Spleen (tissue), 11 donors: Measurements from ENCODE around the gene PIGO. TPM values are rescaled to one million over a fixed set of nuclear protein-coding genes. Genes with fewer than 3 reads are reported as not detected.

Experiments
- DNase-seq: peaks from one replicate; pipeline ENCODE4 v3.0.0-alpha.2; 2020
- H3K27ac ChIP-seq, 8 donors: fragments of 200-600 bp; sonication (generic) in 7 of 8; 1 replicate in 4 of 8; 2 replicates in 4 of 8; pipeline versions ENCODE4 v1.5.0 to v1.8.0; 2016 to 2021; ENCODE audit warnings: inconsistent platforms in 4 of 8, mild to moderate bottlenecking in 4 of 8, moderate library complexity in 1 of 8
- H3K27me3 ChIP-seq, 7 donors: fragments of 200-600 bp; sonication (generic) in 6 of 7; replicated peaks in 1 of 7; 1 replicate in 4 of 7; 2 replicates in 3 of 7; pipeline versions ENCODE4 v1.5.0 to v1.8.0; 2016 to 2021; ENCODE audit warnings: inconsistent platforms in 3 of 7, mild to moderate bottlenecking in 1 of 7
- H3K36me3 ChIP-seq, 6 donors: fragments of 200-600 bp; sonication (generic) in 5 of 6; 1 replicate in 4 of 6; 2 replicates in 2 of 6; pipeline versions ENCODE4 v1.5.0 to v1.8.0; 2016 to 2021; ENCODE audit warnings: inconsistent platforms in 2 of 6
- H3K4me1 ChIP-seq, 6 donors: fragments of 200-600 bp; sonication (generic) in 5 of 6; 1 replicate in 3 of 6; 2 replicates in 3 of 6; pipeline versions ENCODE4 v1.5.0 to v1.8.0; 2016 to 2021; ENCODE audit warnings: inconsistent platforms in 3 of 6
- H3K4me3 ChIP-seq, 8 donors: fragments of 200-600 bp; sonication (generic) in 7 of 8; 1 replicate in 4 of 8; 2 replicates in 4 of 8; pipeline versions ENCODE4 v1.5.0 to v1.8.0; 2016 to 2021; ENCODE audit warnings: inconsistent platforms in 4 of 8, mild to moderate bottlenecking in 4 of 8, moderate library complexity in 2 of 8
- H3K9me3 ChIP-seq, 8 donors: fragments of 200-600 bp; sonication (generic) in 7 of 8; 1 replicate in 4 of 8; 2 replicates in 4 of 8; pipeline versions ENCODE4 v1.5.0 to v1.8.0; 2016 to 2021; ENCODE audit warnings: inconsistent platforms in 4 of 8
- POLR2A ChIP-seq, 3 donors: fragments of 450-650 bp; IDR thresholded peaks; one replicate each; pipeline ENCODE4 v1.5.1; 2017; ENCODE audit warnings: antibody characterized with exemption in 3 of 3, mild to moderate bottlenecking in 1 of 3
- POLR2AphosphoS5 ChIP-seq, 3 donors: sonication (generic); formaldehyde crosslinking; IDR thresholded peaks; one replicate each; pipeline ENCODE4 v1.5.1; 2017; ENCODE audit warnings: antibody characterized with exemption in 3 of 3
- whole genome bisulfite sequencing, 5 donors: extraction: QIAGEN DNeasy Blood & Tissue Kit in 3 of 5; methylation state at CpG; one replicate each; pipeline versions ENCODE4 v1.1.5 to v1.1.7; 2013 to 2018; 5-methylcytosine and 5-hydroxymethylcytosine counted together
- intact Hi-C: fragments of 100-400 bp; cut with DNase I; formaldehyde crosslinking; loops from one replicate; pipeline ENCODE4 v1.15.0; 2023; ENCODE audit warnings: low total_unique reads
- polyA plus RNA-seq, 3 donors: library from polyadenylated mRNA; stranded (reverse); fragments of 200-250 nt; gene quantifications; one replicate each; pipeline ENCODE4 v1.2.1, GENCODE V29; 2013
- total RNA-seq, 7 donors: library from RNA; depleted of rRNA in 3 of 7; stranded (reverse); fragments of >200 nt in 3 of 7; fragmentation: NEBNext Ultra II Directional in 4 of 7; extraction: Animal tissue kit (Norgen Biotek cat#: 25700) in 4 of 7; gene quantifications; one replicate each; pipeline versions ENCODE4 v1.1.0 to v1.2.1, GENCODE V29; 2016 to 2021
- TF ChIP-seq, protein P1 (sequence below), 11 experiments: fragments of 200-600 bp in 7 of 11; fragments of 450-650 bp in 4 of 11; sonication (generic) in 4 of 11; IDR thresholded peaks in 8 of 11; conservative IDR thresholded peaks in 3 of 11; 1 replicate in 7 of 11; 2 replicates in 4 of 11; pipeline versions ENCODE4 v1.4.0 to v1.8.0; 2016 to 2021; ENCODE audit warnings: antibody characterized with exemption in 11 of 11, inconsistent platforms in 4 of 11, mild to moderate bottlenecking in 1 of 11
- donor health status: healthy with polysubstance abuse.
- donor health status: DM: no; HTN: no; CAD: no; lungs with moderate emphysema.
- donor health status: DM: no; HTN: no; CAD: no.
- donor health status: Bipolar disorder and iron deficiency.
- donor health status: healthy.
- donor health status: DM: no; HTN: no; CAD: no.
- donor health status: DM: yes; HTN: yes; CAD: no.

Gene PIGO
- total and polyA plus RNA-seq, 10 donors: 10.4 to 25.0 (median 19.8) TPM

DNA sequence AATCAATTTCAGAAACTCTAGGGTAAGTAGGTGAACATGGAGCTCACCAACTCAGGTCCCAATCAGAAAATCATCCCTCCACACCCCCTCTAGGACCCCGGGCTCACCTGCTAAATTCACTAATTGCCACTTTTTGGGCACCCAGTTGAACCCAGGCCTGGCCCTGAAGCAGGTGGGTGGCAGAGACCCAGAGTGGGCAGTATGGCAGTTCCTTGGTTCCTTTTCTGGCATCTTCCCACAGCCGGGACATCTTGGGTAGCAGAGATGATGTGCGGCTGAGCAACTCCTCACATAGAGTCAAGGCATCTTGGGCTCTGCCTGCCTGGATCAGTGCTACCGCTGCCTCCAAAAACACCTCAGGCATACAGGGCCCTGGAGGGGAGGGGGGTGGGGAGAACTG, 21.0 kb downstream of the PIGO start:
- intact Hi-C loops: no loop called here
- WGBS, 5 donors: 93 to 97% (median 96%) methylated on average over 3 to 4 of the region's 4 CpGs
- H3K4me1 ChIP-seq: peaks cover 16 to 50% (median 34%) of the 10 kb centered on the region in 6 donors

DNA sequence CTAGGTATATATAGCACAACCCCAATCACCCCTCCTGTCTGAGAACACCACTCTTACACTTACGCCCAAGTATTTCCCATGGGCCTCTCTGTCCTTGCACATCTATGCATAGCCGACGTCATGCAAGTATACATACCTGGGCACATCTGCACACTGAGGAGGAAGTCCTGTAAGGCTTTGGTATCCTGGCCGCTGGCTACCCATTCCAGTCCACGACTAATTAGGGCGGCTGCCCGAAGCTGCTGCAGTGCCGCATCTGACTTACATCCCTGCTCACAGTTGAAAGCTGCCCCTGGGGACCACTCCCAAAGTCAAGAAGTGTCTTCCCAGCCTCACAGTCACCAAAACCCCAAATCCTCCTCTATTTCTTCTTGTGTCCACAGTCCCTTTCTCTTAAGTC, 21.6 kb downstream of the PIGO start:
- intact Hi-C loops: no loop called here
- TF ChIP-seq, protein P1, sequence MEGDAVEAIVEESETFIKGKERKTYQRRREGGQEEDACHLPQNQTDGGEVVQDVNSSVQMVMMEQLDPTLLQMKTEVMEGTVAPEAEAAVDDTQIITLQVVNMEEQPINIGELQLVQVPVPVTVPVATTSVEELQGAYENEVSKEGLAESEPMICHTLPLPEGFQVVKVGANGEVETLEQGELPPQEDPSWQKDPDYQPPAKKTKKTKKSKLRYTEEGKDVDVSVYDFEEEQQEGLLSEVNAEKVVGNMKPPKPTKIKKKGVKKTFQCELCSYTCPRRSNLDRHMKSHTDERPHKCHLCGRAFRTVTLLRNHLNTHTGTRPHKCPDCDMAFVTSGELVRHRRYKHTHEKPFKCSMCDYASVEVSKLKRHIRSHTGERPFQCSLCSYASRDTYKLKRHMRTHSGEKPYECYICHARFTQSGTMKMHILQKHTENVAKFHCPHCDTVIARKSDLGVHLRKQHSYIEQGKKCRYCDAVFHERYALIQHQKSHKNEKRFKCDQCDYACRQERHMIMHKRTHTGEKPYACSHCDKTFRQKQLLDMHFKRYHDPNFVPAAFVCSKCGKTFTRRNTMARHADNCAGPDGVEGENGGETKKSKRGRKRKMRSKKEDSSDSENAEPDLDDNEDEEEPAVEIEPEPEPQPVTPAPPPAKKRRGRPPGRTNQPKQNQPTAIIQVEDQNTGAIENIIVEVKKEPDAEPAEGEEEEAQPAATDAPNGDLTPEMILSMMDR (IDR thresholded peaks at IDR 0.05 in 8 of 11, conservative IDR thresholded peaks at IDR 0.05 in 3 of 11): no peak
- TF ChIP-seq POLR2A (IDR thresholded peaks at IDR 0.05) (no peak), POLR2AphosphoS5 (IDR thresholded peaks at IDR 0.05) (no peak)
- Histone ChIP-seq H3K27me3 (no peaks in the 10 kb centered on the region), H3K9me3 (no peaks in the 10 kb centered on the region), H3K4me3 (no peak overlapping the region), H3K27ac (no peak overlapping the region), H3K36me3 (peaks cover 0 to 46% (median 0%) of the 10 kb centered on the region in 6 donors), H3K4me1 (peaks cover 22 to 52% (median 38%) of the 10 kb centered on the region in 6 donors)
- no peak for DNase-seq
- 92 to 98% (median 97%) methylated on average over 8 of the region's 8 CpGs for WGBS, 5 donors

More for the DNA sequence above, 21.0 kb downstream of the PIGO start:
- no peak overlapping the region for H3K27ac ChIP-seq
- peaks cover 0 to 40% (median 0%) of the 10 kb centered on the region in 6 donors for H3K36me3 ChIP-seq
- no peak overlapping the region for H3K4me3 ChIP-seq
- TF ChIP-seq POLR2AphosphoS5 (IDR thresholded peaks at IDR 0.05): no peak
- TF ChIP-seq, protein P1 (IDR thresholded peaks at IDR 0.05 in 8 of 11, conservative IDR thresholded peaks at IDR 0.05 in 3 of 11): no peak
- TF ChIP-seq POLR2A (IDR thresholded peaks at IDR 0.05): no peak
- no peaks in the 10 kb centered on the region for H3K27me3 ChIP-seq
- no peak for DNase-seq
- H3K9me3 ChIP-seq: no peaks in the 10 kb centered on the region

DNA sequence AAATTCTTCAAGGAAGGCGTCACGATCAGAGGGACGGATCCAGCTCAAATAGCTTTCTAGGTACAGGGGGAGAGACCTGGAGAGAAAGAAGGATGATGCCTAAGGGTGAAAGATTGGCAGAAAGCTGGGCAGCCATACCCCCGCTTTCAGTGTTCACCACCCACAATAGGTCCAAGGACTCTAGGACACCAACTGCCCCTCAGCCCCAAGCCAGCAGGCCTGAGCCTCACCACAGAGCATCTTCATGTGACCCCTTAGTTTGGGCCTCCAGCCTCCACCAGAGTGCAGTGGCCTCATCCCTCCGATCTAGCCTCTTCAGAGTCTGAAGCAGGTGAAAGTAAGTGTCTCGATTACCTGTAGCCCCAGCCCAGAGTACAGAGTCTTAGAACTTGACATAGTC, 22.2 kb downstream of the PIGO start:
- no peaks in the 10 kb centered on the region for H3K27me3 ChIP-seq
- intact Hi-C loops: no loop called here
- peaks cover 0 to 49% (median 0%) of the 10 kb centered on the region in 6 donors for H3K36me3 ChIP-seq
- H3K4me3 ChIP-seq: no peak overlapping the region
- no peak overlapping the region for H3K27ac ChIP-seq
- 96 to 98% (median 98%) methylated on average over 6 of the region's 6 CpGs for WGBS, 5 donors
- H3K4me1 ChIP-seq: peaks cover 24 to 54% (median 42%) of the 10 kb centered on the region in 6 donors
- TF ChIP-seq POLR2A (IDR thresholded peaks at IDR 0.05) (no peak), POLR2AphosphoS5 (IDR thresholded peaks at IDR 0.05) (no peak)
- TF ChIP-seq, protein P1 (IDR thresholded peaks at IDR 0.05 in 8 of 11, conservative IDR thresholded peaks at IDR 0.05 in 3 of 11): no peak
- DNase-seq: peak; percentile 69
- no peaks in the 10 kb centered on the region for H3K9me3 ChIP-seq

DNA sequence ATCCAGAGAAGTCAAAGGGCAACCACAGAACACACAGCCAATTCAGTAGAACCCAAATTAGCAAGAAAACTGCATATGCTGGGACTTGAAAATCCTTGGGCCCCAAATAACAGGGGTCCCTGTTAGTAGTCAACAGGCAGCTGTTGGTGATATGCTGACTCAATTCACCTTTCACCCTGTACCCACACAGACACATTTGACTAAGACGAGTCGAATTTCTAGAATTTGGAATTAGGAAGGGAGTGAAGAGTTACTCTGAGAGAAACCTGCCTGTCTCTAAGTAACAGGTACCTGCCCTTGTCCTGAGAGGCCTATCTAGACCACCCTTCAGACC, 23.1 kb downstream of the PIGO start:
- WGBS, 5 donors: 65 to 94% (median 75%) methylated on average over 2 of the region's 2 CpGs
- Histone ChIP-seq H3K9me3 (no peaks in the 10 kb centered on the region), H3K27me3 (no peaks in the 10 kb centered on the region), H3K36me3 (peaks cover 0 to 54% (median 2%) of the 10 kb centered on the region in 6 donors), H3K27ac (peak overlapping the region in 7 of 8 donors; percentile 9 to 100 (median 100)), H3K4me3 (peak overlapping the region in 6 of 8 donors; percentile 84 to 96 (median 89)), H3K4me1 (peaks cover 27 to 54% (median 42%) of the 10 kb centered on the region in 6 donors)
- TF ChIP-seq, protein P1 (IDR thresholded peaks at IDR 0.05 in 8 of 11, conservative IDR thresholded peaks at IDR 0.05 in 3 of 11): no peak
- no peak for DNase-seq
- intact Hi-C loops: no loop called here
